HG03558 (cell line): Measurements from ENCODE around the gene SPO11.

Experiments used
- ATAC-seq: cut with Tn5 transposase; IDR thresholded peaks from one replicate; pipeline ENCODE4 v1.9.1; 2021; ENCODE audit warnings: moderate number of reproducible peaks; ENCODE audit not compliant: unreplicated experiment; ENCODE audit errors: extremely low read depth

The SPO11 gene

DNA sequence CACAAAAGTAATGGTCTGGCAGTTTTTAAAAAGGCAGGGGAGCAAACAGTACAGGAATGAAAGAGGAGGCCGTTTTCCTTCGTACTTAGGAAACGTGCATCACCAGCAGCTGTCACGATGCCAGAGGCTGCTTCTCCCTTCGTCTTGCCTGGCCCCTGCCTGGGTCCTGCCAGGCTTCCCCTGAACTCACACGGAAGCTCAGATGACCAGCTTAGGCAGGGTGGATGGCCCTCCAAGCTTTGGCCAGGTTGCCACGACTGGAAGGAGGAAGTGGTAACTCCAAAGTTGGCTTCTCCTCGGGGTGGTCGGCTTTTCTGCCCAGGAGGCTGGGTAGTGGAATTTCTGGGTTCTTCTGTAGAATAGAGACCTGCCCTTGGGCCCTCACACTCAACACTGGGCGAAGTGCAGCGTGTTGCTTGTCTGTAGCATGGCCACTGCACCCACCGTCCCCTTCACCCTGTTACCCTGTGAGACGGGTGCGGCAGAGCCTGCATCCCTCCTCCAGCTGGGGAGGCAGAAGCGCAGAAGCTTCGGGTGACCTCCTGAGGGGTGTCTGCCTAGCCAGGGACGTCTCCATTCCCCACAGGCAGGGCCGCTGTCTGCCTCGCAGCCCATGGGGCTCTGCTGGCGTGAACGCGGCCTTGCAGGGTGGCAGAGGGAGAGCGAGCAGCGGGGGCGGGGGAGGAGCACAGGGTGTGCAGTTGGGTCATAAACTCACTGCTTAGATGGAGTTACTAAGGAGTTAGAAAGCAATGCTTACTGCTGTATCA, 43.2 kb downstream of the SPO11 start:
- ATAC-seq, result no peak

DNA sequence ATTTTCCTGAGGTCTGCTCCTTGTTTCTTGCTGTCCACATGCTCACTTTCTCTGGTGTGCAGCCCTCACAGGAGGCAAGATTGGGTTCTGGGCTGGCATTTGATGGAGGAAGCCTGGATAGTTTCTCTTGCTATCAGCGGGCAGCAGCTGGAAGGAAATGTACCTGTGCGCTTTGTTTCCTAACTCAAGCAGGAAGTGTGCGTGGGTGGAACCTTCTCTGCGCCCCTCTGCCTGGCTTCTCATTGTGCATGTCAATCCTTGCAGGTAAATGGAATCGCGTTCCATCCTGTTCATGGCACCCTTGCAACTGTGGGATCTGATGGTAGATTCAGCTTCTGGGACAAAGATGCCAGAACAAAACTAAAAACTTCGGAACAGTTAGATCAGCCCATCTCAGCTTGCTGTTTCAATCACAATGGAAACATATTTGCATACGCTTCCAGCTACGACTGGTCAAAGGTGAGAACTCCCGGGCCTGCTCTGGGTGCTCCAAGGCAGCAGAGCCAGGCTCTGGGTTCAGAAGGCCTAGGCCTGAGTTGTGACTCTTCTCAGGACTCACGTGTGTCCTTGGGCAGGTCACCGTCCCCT, 44.8 kb downstream of the SPO11 start:
- ATAC-seq, result no peak

DNA sequence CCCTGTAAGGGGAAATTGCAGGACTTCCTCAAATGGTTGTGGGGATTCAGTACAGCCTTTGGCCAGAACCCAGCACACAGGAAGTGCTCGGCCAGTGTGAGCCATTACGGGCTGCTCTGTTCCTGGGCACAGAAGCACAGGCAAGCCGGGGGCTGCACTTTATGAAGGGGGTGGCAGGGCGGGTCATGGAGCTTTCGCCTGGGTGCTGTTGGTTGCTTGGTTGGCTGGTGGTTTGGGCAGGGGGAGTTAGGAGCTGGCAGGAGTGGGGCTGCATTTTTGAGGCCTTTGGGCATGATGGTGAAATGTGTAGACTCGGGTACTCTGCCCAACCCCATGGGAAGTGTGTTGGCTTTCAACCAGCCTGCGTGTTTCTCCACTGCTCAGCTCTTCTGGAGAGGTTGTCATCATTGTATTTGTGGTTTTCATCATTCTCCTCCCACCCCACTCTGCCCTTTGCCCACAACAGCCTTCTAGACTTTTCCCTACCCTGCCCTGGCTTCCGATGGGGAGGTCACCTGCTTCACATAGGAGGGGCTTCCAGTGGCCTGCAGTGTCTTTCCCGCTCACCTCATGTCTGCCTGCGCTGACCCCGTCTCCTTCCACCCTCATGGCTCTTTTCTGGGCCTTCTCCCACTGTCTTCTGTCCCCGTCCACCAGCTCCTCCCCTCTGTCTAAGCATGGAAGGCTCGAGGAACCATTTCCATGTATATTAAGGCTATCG, 45.5 kb downstream of the SPO11 start:
- ATAC-seq, result no peak

DNA sequence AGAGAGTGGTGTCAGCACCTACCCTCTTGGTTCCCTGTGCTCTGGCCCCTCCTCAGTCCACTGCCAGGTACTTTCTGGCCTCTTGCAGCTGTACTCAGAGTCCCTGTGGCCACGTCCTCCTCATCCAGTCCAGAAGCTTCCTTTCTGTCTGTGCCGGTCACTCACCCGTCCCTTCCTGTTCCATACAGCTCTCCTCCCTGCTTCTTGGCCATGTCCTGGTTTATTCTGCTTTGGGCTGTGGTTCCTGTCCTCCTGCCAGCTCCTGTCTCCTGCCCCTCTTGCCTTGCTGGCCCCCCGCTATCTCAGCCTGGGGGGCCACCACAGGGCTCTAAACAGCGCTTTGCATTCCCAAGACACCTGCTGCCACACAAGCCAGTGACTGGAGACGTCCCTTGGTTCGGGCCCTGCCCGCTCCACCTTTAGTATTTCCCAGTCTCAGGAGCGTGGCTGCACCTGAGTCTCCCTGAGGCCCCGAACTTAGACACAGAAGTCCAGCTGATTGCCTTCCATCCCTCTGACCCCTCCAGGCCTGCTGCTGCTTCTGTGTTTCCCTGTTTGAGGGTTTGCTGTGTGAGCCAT, 46.1 kb downstream of the SPO11 start:
- ATAC-seq, result no peak

DNA sequence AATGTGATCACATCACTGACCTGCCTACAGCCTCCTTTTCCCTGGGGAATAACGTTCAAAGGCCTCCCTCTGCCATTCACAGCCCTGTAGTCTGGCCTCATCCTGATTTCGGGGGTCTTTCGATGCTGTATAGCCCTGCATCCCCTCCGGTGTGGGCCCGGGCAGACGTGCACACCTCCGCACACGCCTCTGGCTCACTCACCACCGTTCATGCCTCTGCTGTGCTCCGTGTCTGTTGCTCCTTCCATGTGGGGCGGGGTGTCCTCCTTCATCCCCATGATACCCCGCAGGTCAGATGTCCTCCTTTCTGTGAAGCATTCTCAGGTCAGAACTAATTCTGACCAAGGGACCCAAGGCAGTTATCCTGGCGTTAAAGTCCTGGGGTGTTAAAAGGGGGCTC, 47.7 kb downstream of the SPO11 start:
- no peak for ATAC-seq

DNA sequence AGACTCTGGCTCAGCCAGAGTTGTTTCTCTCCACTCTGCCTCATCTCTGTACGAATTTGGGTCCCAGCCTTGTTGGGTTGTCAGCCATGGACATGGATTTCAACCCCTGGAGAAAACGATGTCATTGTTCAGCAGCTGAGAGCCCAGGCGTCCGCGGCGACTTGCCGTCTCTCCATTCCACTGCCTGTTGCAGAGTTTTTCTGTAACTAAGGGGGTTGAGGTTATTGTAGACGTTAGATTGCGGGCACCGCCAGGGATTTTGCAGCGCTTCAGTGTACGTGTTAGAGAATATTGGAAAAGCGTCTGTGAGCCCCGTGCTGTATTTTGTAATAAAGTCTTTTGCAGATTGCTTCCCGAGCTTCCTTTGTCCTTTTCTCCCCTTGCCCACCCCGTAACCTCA, 48.5 kb downstream of the SPO11 start:
- ATAC-seq, result no peak

DNA sequence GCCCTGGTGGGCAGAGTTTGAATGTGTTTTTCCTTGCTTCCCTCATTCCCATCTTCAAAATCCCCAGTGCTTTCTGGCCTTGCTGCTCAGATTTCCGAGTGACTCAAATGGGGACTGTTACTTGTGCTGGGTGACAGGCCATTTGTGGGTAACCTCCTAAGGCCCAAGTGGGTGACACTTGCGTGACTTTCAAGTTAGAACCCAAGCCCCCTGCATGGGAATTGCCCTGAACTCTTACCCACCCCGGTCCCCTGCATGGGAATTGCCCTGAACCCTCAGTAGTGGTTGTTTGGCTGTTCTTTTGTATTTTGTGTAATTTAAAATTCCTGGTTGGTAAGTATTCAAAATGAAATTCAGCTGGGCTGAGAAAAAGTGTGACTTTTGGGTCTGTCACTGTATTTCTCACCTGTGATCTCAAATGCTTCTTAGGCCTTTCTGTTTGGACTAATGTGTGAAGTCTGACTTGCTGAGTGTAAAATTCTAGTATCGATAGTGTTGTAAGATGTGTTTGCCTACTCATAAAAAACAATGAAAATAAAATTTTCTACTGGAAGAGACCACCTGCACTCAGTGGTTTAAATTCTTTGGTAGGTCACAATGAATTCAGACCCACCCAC, 49.2 kb downstream of the SPO11 start:
- no peak for ATAC-seq

DNA sequence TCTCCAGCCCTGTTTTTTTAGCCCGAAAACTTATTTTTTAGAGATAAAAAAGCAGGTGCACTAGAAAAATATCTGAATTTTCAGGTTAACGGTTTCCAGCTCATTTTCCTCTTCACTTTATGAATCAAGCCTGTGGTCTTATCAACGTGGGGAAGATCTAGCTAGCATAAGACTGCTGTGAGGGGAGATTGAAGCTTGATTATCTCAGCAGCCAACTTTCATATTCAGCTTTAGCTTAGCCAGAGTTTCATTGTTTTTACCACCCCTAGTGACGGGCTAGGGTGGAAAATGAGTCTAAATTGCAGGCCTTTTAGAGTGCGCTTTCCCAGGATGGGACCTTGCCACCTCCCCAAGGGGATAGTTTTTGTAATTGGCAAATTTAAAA, 49.7 kb downstream of the SPO11 start:
- ATAC-seq, result no peak

DNA sequence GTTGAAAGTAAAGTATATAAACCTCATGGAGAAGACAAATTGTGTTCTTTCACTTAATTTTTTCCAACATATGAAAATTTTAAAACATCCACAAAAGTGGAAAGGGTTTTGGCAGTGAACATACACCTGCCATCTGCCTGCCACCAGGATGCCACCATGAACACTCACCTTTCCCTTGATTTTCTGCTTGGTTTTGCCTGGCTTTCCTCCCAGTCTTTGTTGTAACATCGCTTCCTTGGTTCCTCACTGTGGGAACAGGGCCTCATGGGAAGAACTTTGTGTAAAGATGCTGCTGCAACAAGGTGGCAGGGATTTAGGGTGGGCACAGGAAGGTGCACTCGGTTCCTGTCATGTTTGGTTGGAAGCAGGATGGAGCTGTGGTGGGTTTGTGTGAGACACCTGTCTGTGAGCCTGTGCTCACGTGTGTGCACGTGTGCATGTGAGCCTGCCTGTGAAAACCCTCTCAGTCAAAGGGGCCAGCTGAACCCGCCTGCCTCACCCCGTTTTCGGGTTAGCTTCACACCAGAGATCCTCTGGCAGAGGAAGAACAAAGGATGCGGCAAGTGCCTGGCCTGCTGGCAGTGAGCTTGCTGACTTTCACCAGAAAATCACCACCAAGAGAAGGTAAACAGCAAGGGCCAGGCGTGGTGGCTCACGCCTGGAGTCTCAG, 50.6 kb downstream of the SPO11 start:
- no peak for ATAC-seq

DNA sequence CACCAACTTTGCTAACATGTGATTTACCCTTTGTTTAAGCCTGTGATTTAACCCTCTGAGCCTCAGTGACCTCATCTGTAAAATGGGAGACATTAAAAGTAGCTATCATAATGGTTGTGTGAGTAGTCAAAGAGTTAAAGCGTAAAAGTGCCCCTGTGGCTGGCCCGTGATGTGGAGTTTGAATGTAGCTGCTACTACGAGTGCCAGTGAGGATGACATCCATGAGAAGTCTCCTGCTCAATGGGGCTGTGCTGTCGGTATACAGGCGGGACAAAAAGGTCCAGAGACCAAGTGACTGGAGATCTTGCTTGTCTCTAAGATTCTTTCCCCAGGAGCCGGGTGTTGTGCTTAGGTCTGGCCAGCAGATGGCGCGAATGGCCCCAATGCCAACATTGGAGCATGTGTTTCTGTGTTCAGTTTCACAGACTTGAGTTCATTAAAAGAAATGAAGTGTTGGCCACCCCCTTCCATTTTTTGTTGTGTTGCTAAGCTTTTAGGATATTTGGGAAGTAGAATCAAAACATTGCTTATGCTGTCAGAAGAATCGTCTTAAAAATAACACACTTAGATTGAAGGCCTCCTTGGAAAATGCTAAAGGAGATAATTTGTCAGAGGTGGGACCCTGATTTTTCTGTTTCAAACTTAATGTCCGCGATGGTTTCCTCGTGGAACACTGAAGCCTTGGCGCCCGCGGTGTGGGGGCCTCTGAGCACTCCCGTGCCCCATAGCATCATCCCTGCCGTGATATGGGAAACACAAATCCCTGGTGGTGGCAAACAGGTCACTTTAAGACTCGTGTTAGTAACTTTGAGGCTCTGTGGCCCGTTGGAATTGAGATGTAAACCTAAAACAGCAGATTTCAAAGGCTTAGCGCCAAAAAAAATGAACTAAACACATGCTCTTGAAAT, 52.2 kb downstream of the SPO11 start:
- no peak for ATAC-seq

DNA sequence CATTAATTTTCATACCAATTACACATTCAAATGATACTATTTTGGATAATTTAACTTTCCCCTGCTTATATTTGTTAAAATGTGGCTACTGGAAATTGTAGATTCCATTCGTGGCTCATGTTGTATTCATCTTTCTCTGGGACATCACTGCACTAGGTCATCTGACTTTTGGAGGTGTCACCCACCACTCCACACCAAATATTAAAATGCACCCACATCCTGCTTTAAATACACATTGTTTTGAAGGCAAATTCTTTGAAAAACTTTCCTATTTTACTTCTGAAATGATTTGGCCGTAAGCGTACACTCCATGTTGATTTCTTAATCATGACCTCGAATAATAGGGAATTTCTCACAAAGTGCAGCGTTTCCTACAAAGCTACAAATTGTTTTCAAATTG, 52.9 kb downstream of the SPO11 start:
- no peak for ATAC-seq

DNA sequence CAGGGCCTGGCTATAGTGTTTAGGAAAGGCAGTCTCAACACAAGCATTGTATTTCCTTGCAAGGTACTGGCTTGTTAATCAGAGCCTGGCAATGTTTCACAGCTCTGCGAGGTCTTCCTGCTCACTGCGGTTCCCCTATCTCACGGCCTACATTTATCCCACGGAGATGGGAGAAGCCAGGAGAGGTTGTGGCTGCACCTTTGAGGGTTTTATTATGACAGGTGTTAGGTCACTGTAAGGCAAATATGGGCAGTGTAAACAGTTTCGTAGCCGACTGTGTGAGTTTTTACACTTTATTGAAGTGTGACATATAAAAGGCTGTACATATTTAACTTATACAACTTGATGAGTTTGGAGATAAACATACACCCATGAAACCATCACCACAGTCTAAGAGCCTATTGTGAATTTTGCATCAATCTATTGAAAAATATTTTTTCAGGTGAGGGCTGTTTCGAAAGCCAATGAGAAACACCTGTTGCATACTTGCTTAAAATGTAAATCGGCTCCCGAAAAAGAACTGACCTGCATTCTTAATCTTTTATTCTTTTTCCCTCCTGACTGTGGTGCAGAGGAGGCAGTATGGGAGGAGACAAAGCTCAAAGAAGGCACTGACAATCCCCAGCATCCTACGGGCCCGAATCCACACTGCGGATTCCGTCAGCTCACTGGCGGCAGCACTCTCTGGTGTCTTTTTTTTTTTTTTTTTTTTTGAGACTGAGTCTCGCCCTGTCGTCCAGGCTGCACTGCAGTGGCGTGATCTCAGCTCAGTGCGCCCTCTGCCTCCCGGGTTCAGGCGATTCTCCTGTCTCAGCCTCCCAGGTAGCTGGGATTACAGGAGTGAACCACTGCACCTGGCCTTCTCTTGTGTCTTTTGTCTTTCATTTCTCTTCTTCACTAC, 54.1 kb downstream of the SPO11 start:
- ATAC-seq, result no peak

DNA sequence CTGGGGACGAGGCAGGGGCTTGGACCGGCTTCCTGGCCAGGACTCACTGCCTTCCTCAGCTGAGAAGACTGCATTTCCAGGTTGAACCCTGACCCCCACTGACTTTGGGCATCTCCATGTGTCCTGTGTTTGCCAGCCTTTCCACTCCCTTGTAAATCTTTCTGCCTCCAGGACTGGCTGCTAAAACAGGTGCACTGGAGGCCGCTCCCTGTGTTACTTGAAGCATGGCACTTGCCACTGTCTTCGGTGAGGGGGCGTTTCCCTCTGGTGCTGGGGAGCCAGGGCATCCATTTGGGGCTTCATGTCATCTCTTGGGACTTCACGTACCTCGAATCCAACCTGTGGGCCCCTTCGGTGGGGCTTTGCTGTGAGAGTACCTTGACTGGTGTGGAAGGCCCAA, 54.9 kb downstream of the SPO11 start:
- ATAC-seq, result no peak

DNA sequence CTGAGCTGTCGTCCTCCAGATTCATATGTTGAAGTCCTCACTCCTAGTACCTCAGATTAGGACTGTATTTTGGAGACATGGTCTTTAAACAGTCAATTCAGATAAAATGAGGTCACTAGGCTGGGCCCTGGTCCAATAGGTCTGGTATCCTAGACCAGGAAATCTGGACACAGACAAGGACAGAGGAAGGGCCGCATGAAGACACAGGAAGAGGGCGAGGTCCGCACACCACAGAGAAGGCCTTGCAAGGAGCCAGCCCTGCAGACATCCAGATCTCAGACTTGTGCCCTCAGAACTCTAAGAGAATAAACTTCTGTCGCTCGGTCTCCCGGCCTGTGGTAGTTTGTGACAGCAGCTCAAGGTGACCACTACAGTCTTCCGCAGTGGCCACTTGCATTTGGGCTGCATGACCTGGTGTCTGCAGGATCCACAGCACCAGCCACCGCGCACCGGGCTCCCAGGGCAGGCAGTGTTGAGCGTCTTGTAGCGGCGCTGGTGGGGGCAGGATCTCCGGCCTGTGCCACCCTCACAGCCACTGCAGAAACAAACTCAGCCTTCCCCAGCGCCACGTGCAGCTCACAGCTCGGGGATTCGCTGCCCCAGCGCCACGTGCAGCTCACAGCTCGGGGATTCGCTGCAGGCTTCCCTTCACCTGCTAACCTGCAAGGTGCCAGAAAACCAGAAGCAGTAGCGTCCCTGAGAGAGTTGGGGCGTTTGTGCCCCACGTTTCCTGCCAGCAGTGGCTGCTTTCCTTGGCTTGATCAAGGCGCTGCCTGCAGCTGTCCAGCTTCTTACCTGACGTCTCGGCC, 55.6 kb downstream of the SPO11 start:
- no peak for ATAC-seq

DNA sequence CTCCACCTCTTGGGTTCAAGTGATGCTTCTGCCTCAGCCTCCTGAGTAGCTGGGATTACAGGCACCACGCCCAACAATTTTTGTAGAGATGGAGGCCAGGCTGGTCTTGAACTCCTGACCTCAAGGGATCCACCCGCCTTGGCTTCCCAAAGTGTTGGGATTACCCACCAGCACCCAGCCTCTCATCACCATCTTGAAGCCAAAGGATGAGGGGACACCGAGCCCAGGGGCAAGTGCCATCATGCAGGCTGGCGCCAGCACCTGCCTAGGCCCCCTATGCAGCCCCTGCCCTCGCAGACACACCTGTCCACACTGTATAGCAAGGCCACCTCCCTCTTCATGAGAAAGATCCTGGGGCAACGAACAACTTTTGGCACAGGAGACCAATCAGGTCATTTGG, 56.3 kb downstream of the SPO11 start:
- ATAC-seq, result no peak

DNA sequence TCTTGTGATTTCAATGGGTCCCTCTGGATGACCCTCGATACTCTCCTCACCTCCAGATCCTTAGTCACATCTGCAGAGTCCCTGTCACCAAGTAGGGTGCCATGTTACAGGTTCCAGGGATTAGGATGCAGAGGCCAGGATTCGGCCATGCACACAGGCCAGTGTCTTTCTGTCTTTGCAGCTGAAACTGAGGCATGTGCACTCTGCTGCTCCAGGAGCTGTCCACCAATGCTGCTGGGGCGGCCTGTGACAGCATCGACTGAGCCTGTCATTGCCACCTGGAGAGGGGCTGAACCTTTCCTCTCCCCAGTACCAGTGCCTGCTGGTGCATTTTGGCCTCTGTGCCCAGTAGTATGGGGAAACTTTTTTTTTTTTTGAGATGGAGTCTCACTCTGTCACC, 57.2 kb downstream of the SPO11 start:
- ATAC-seq, result no peak

DNA sequence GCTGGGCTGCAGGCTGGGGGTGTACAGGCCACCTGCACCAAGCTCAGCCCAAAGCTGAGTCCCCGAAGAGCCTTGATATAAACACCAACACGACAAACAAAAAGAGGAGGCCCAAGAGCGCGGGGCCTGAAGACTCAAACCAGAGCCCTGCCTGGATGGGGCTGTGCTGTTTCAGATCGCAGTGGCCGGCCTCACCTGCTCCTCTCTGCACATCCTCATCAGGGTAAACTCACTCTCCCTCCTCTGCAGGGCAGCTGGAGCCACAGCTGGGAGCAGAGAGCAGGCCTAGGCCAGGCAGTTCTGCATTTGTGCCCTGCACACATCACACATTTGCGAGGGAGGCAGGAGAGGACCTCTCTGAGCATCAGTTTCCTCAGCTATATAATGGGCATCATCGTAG, 57.9 kb downstream of the SPO11 start:
- no peak for ATAC-seq
